GM12891 (cell line): ENCODE measurements around the gene GOLGA1.
"Not testable (repeated sequence)": the region's sequence is repeated elsewhere in the genome, so short reads cannot be mapped to it uniquely, and the experiment has no call there.

ENCODE experiments used
- PAX5 ChIP-seq: IDR thresholded peaks from 2 replicates; pipeline ENCODE4 v1.6.1; 2011; ENCODE audit warnings: low read length, moderate library complexity, mild to moderate bottlenecking; ENCODE audit not compliant: insufficient read depth, severe bottlenecking
- POLR2A ChIP-seq: IDR thresholded peaks from 2 replicates; pipeline ENCODE4 v1.6.1; 2011; ENCODE audit warnings: low read depth, low read length, control low read depth
- POLR2AphosphoS5 ChIP-seq: IDR thresholded peaks from 2 replicates; pipeline ENCODE4 v1.6.1; 2011; ENCODE audit warnings: low read depth, low read length, control low read depth
- POU2F2 ChIP-seq: IDR thresholded peaks from 2 replicates; pipeline ENCODE4 v1.6.1; 2011; ENCODE audit warnings: low read depth, mild to moderate bottlenecking, control low read depth, low read length, moderate library complexity
- SPI1 ChIP-seq: IDR thresholded peaks from 2 replicates; pipeline ENCODE4 v1.6.1; 2011; ENCODE audit warnings: low read depth, low read length, control low read depth
- TAF1 ChIP-seq: IDR thresholded peaks from 2 replicates; pipeline ENCODE4 v1.6.1; 2011; ENCODE audit warnings: low read depth, low read length, control low read depth

- not testable (repeated sequence) for TF ChIP-seq POLR2A, SPI1, POLR2AphosphoS5, TAF1, PAX5, POU2F2
These were observed 20.5 kb downstream of the GOLGA1 start for GRCh38 chr9:124920394-124920793.
